GM19238 (cell line): ENCODE results near the gene TSHR.
A peak's percentile ranks its signal among the peaks of the same experiment; 100 is the strongest.
"Not testable (repeated sequence)": the region's sequence is repeated elsewhere in the genome, so short reads cannot be mapped to it uniquely, and the experiment has no call there.

Experiments
- DNase-seq: peaks from one replicate; pipeline ENCODE4 v3.0.0; 2011; ENCODE audit warnings: low spot score; ENCODE audit not compliant: insufficient read length

Gene TSHR

DNA sequence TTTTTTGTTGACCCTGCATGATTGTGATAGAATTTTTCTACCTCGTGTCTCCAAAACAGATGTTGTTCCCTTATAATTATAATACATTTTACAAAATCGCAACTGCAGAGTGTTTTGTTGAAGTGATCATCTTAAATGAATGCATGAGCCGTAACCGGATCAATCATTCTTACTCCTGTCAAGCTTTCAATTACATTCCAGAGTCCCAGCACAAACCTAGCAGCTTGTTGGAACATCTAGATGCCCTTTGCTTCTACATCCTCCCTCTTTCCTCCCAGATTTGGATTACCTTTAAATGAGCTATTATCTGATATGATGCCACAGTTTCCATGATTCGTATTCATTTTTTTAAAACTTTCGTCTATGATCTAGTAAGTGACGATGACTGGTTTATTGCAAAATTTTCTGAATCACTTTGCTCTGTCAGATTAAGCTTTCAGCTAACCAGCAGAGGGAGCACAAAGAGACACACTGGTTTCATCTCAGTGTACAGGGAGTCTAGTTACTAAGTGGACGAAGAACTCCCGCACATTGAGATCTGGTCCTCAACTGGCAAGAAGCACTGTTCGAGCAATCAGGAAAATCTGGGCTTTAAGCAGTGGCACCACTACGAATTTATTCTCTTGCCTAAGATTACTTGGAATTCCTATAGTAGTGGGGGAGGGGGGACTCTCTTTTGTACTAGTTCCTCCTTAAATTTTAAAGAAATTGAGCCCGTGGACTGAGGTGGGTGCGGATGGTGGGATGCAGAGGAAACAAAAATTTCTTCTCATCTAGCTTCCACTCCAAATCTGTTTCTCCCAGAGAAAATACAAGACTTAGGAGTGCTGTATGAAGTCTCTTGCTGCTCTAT is 40.9 kb downstream of the TSHR start:
- peak; percentile 15 for DNase-seq

GRCh38 chr14:81001447-81001846 is 46.0 kb downstream of the TSHR start:
- DNase-seq, result no peak

- DNase-seq, result no peak
Observed at GRCh38 chr14:81004575-81004974, 49.2 kb downstream of the TSHR start.

DNA sequence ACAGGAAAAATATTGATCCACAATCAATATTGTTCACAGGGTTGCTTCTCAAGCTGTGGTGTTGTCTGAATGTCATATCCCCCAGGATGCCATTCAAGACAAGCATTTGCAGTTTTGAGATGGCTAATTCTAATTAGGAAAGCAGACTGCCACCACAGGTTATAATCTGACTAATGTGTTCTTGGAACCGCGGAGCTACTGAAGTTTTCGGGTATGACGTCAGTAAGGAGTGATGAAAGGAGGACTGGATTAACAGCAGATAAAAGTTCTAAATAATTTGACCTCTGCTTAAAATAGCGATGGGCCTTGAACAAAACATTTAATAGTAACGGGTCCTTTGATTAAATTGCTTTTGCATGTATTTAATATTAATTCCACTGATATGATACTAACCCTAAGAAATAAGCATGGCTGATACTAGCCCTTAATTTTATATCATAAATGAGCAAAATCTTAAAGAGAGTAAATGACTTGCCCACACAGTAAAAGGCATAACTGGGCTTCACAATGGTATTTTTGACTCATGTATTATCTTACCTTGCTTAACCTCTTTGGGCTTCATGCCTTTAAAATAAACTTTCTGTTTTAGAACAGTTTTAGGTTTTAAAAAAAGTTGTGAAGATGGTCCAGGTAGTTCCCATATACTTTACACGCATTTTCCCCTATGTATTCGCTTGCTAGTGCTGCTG is 50.3 kb downstream of the TSHR start:
- no peak for DNase-seq

GRCh38 chr14:81006266-81006665 is 50.8 kb downstream of the TSHR start:
- no peak for DNase-seq

DNA sequence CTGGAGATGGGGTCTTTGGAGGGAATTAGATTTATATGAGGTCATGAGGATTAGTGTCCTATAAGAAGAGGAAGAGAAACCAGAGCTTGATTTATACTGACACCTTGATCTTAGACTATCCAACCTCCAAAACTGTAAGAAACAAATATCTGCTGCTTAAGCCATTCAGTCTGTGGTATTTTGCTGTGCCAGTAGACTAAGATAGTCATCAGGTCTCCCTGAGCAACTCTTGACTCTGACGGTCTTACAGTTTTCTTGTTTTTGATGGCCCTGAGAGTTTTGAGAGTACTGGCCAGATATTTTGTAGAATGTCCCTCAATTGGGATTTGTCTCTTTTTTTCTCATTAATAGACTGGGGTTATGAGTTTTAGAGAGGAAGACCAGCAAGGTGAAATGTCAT is 51.7 kb downstream of the TSHR start:
- DNase-seq, result no peak

DNA sequence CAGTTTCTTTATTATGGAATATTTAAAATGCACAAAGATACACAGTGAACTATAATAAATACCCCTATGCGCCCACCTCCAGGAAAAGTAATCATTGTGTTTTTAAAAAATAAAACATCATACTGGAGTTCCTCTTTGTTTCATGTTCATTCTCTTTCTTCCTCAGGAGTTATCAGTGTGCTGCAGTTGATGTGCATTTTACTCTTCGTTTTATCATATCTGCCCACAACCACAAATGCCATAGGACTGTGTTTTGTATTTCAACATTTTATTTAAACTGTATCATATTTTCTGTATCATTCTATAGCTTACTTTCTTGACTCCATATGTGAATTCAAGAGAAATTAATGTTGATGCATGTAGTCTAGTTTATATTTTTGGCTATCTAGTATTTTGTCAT is 53.9 kb downstream of the TSHR start:
- no peak for DNase-seq

DNA sequence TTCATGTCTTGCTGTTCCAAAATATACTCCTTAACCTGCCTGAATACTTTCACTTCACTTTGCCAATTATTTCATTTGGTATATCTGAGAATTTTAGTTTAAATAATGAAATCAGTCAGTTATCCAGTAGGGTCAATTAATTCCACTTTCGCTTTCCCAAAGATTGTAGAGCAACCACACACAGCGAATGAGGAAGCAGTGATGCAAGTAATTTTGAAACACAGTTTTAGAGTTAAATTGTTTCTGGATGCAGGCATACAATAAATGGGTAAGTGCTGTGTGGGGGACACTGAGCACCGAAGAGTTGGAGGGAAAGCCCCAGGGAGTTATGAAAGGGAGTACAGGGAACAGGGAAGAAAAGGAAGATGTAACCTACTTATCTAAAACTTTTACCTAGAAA is 62.8 kb downstream of the TSHR start:
- no peak for DNase-seq

DNA sequence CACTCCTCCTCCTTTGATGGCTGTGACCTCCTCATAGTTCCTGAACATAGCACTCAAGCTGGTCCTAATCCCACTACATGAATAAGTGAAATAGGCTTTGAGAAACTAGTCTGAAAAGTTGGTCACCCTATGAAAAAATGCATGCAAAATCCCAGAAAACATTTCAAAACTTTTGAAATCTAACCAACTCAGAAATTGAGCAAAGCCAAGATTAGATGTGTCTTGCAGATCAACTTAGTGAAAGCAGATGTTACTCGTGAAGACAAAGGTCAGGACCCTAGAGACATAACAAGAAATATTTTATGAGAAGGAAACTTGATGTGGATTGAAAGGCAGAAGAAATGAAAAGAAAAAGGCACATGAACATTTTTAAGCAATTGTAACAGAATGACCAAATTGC is 63.3 kb downstream of the TSHR start:
- no peak for DNase-seq

GRCh38 chr14:81019113-81019512 is 63.7 kb downstream of the TSHR start:
- not testable (repeated sequence) for DNase-seq

DNA sequence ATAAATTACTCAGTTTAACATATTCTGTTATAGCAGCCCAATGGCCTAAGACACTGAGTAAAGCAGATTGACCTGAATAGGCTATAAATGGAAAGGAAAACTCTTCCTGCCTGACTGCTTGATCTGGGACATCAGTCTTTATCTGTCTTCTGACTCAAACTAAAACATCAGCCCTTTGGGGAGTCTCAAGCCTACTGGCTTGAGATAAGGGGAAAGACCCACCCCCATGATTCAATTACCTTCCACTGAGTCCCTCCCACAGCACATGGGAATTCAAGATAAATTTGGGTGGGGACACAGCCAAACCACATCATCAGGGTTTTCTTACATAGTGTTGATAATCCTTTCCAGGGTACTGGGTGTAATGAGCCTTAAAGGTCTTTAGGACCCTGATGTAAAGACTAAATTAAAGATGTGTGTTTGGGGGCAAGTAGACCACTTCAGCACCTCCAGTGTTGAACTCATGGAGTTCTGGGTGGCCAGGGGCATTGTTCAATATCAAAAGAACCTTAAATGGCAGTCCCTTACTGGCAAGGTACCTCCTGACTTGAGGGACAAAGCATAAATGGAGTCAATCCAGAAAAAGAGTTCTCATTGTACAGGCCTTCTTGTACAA is 67.8 kb downstream of the TSHR start:
- no peak for DNase-seq

- no peak for DNase-seq
Observed at GRCh38 chr14:81028461-81028860, 73.0 kb downstream of the TSHR start.

DNA sequence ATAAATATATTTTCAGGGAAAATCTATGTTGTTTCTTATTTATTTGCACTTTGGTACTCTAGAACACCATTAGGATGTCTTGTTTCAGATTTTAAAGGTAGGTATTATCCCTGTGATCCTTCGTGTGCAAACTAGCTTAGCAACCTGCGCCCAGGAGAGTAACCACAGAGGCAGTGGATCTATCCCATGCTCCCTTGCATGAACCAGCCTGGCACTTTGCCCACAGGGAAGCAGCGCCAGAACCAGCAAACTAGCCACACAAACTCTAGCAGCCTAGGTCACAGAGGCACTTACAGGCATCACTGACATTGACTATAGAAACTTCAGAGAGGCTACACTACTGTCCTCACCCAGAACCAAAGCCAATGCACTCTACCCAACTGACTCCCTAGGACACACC is 76.1 kb downstream of the TSHR start:
- no peak for DNase-seq

DNA sequence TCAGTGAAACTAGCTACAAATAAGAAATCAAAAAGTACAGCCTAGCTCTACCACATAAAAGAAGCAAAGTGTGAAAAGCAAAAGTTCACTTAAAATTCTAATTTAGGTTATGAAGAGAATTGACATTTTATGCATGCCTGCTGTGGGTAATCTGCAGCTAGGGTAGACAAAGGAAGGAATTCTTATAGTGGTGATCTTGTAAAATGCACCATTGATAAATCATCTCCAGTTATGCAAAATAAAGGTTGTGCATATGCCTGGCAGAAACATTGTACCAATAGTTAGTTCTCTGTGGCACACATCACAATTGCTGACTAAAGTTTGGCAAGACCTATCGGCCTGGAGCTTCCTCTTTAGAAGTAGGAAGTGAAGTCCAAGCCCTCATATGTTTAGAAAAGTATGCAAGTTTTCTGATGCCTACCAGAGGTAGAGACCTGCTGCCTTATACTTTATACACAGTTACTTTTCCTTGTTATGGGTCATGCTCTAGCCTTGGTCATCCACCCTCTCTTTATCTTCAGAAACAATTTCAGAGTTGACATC is 78.3 kb downstream of the TSHR start:
- DNase-seq, result no peak

DNA sequence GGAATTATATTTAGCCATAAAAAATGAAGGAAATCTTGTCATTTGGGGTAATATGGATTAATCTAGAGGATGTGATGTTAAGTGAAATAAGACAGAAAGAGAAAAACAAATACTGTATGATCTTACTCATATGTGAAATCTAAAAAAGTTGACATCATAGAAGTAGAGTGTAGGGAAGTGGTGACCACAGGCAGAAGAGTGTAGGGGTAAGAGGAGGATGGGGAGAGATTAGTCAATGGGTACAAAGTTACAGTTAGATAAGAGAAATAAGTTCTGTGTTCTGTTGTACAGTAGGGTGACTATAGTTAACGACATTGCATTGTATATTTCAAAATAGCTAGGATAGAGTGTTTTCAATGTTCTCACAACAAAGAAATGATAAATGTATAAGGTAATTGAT is 87.0 kb downstream of the TSHR start:
- no peak for DNase-seq

GRCh38 chr14:81051547-81051946 is 96.1 kb downstream of the TSHR start:
- DNase-seq, result no peak

DNA sequence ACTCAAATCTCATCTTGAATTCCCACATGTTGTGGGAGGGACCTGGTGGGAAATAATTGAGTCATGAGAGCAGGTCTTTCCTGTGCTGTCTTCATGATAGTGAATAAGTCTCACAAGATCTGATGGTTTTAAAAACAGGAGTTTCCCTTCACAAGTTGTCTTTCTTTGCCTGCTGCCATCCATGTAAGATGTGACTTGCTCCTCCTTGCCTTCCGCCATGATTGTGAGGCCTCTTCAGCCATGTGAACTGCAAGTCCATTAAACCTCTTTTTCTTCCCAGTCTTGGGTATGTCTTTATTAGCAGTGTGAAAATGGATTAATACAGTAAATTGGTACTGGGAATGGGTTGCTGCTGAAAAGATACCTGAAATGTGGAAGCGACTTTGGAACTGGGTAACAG is 98.6 kb downstream of the TSHR start:
- not testable (repeated sequence) for DNase-seq

DNA sequence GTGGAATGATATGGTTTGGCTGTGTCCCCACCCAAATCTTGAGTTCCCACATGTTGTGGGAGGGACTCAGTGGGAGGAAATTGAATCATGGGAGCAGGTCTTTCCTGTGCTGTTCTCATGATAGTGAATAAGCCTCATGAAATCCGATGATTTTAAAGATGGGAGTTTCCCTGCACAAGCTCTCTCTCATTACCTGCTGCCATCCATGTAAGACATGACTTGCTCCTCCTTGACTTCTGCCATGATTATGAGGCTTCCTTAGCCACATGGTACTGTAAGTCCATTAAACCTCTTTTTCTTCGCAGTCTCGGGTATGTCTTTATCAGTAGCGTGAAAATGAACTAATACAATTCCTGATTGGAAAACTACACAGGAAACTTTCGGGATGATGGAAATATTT is 100.5 kb downstream of the TSHR start:
- no peak for DNase-seq

- no peak for DNase-seq
Observed at GRCh38 chr14:81062380-81062779, 107.0 kb downstream of the TSHR start.

- no peak for DNase-seq
Observed at GRCh38 chr14:81062816-81063215, 107.4 kb downstream of the TSHR start.

DNA sequence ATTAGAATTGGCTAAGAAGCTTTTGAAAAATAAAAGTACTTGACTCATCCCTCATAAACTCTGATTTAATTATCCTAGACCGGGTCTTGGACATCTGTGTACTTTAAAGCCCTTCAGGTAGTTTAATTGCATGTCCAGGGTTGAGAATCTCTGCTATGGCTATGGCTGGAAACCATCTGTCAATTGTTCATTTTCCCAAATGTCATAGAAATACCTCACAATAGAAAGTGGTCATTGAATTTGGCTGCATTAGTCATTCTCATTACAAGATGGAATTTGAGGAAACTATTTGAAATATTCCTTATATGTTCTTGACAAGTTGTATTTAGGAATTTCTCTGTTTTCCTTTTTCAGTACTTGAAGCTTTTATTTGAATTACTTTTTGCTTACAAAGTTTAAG is 111.3 kb downstream of the TSHR start:
- DNase-seq, result no peak

DNA sequence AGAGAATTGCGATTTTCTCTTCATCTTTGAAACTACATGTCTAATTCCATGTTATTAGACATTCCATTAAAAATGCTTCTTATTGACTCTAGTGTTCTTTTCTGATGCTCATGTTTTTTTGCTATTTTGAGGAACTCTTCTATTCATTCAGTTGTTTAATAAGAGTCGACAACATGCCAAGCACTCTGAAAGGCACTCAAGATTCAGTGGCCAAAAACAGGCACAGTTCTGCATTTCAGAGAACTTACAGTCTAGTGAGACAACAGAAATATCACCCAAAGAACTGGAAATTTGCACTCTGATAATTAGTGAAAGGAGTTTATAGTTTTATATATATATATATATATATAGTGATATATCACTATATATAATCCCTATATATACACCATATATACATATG is 111.7 kb downstream of the TSHR start:
- no peak for DNase-seq
